PC-3 (cell line): ENCODE data around the gene THTPA. TPM values are rescaled to one million over a fixed set of nuclear protein-coding genes. Genes with fewer than 3 reads are reported as not detected.

ENCODE experiments used
- ATAC-seq: fragments of 200-7000 bp; cut with Tn5 transposase; 2 replicates; pipeline ENCODE4 v1.9.1; 2020; ENCODE audit warnings: mild to moderate bottlenecking, moderate library complexity
- BruUV-seq: library from RNA; stranded (reverse); fragments of 400-500 nt; replicated peaks from 2 replicates; lab custom pipeline; 2021; lab: Mats Ljungman, UMichigan
- CTCF ChIA-PET: fragments of 300-600 bp; sonication (Branson Sonifier 250); formaldehyde crosslinking; loops from one replicate; lab custom pipeline; 2022; ENCODE audit warnings: antibody characterized with exemption; lab: Charles Lee
- POLR2A ChIA-PET: fragments of 300-600 bp; sonication (Branson Sonifier 250); formaldehyde crosslinking; loops from one replicate; lab custom pipeline; 2022; ENCODE audit warnings: antibody characterized with exemption; ENCODE audit not compliant: unreplicated experiment; lab: Charles Lee
- DNase-seq: peaks from one replicate; pipeline ENCODE4 v3.0.0-alpha.2; 2015
- H2AFZ ChIP-seq: fragments of 300-600 bp; sonication (generic); 2 replicates; pipeline ENCODE4 v1.6.0; 2016; ENCODE audit warnings: antibody characterized with exemption, low read length
- H3F3A ChIP-seq: fragments of 300-600 bp; sonication (generic); one replicate; pipeline ENCODE4 v1.6.0; 2017; ENCODE audit warnings: antibody characterized with exemption, low read length, control low read depth, mild to moderate bottlenecking; ENCODE audit not compliant: unreplicated experiment
- H3K27ac ChIP-seq: fragments of 300-600 bp; sonication (generic); 2 replicates; pipeline ENCODE4 v1.5.1; 2016; ENCODE audit warnings: mild to moderate bottlenecking, low read length
- H3K27me3 ChIP-seq: fragments of 300-600 bp; sonication (generic); 2 replicates; pipeline ENCODE4 v1.6.1; 2016; ENCODE audit warnings: low read length, mixed read lengths
- H3K36me3 ChIP-seq: fragments of 300-600 bp; sonication (generic); 2 replicates; pipeline ENCODE4 v1.6.1; 2016; ENCODE audit warnings: low read depth, mixed run types, low read length, mixed read lengths
- H3K4me1 ChIP-seq: fragments of 300-600 bp; sonication (generic); 2 replicates; pipeline ENCODE4 v1.5.1; 2016; ENCODE audit warnings: low read length; ENCODE audit not compliant: insufficient read depth
- H3K4me2 ChIP-seq: fragments of 300-600 bp; sonication (generic); 2 replicates; pipeline ENCODE4 v1.6.0; 2016; ENCODE audit warnings: low read length
- H3K4me3 ChIP-seq: fragments of 300-600 bp; sonication (generic); 2 replicates; pipeline ENCODE4 v1.5.1; 2016; ENCODE audit warnings: mild to moderate bottlenecking, low read length, mixed read lengths
- H3K79me2 ChIP-seq: fragments of 300-600 bp; sonication (generic); 2 replicates; pipeline ENCODE4 v1.6.1; 2017; ENCODE audit warnings: low read length, mixed read lengths
- H3K9ac ChIP-seq: fragments of 300-600 bp; sonication (generic); 2 replicates; pipeline ENCODE4 v1.6.0; 2016; ENCODE audit warnings: mild to moderate bottlenecking, low read length
- H3K9me2 ChIP-seq: fragments of 300-600 bp; sonication (generic); replicated peaks from 2 replicates; pipeline ENCODE4 v1.6.1; 2016; ENCODE audit warnings: mixed run types, low read length, mixed read lengths
- H3K9me3 ChIP-seq: fragments of 300-600 bp; sonication (generic); 2 replicates; pipeline ENCODE4 v1.6.1; 2016; ENCODE audit warnings: low read length, mixed read lengths
- H4K20me1 ChIP-seq: fragments of 300-600 bp; sonication (generic); 2 replicates; pipeline ENCODE4 v1.6.1; 2016; ENCODE audit warnings: low read length, mixed read lengths
- EZH2 ChIP-seq: fragments of 300-600 bp; sonication (generic); IDR thresholded peaks from one replicate; pipeline ENCODE4 v1.6.1; 2017; ENCODE audit warnings: antibody characterized with exemption, mild to moderate bottlenecking, low read length; ENCODE audit not compliant: unreplicated experiment
- EZH2phosphoT487 ChIP-seq: fragments of 300-600 bp; sonication (generic); IDR thresholded peaks from 2 replicates; pipeline ENCODE4 v1.6.1; 2018; ENCODE audit warnings: mild to moderate bottlenecking, antibody characterized with exemption, low read length, borderline replicate concordance
- intact Hi-C: fragments of 100-400 bp; cut with micrococcal nuclease; formaldehyde crosslinking; loops from 2 replicates; pipeline ENCODE4 v1.9.0; 2023
- total RNA-seq: library from RNA; depleted of rRNA; stranded (reverse); fragments of >200 nt; gene quantifications from 2 replicates; pipeline ENCODE4 v1.2.3, GENCODE V29; 2014
- TF ChIP-seq, protein P1 (sequence below): fragments of 300-600 bp; sonication (generic); conservative IDR thresholded peaks from 2 replicates; pipeline ENCODE4 v1.5.1; 2017; ENCODE audit warnings: antibody characterized with exemption, low read depth, mild to moderate bottlenecking, low read length

The THTPA gene
- total RNA-seq, 1 experiment from 2014 or later: 13.0 TPM

DNA sequence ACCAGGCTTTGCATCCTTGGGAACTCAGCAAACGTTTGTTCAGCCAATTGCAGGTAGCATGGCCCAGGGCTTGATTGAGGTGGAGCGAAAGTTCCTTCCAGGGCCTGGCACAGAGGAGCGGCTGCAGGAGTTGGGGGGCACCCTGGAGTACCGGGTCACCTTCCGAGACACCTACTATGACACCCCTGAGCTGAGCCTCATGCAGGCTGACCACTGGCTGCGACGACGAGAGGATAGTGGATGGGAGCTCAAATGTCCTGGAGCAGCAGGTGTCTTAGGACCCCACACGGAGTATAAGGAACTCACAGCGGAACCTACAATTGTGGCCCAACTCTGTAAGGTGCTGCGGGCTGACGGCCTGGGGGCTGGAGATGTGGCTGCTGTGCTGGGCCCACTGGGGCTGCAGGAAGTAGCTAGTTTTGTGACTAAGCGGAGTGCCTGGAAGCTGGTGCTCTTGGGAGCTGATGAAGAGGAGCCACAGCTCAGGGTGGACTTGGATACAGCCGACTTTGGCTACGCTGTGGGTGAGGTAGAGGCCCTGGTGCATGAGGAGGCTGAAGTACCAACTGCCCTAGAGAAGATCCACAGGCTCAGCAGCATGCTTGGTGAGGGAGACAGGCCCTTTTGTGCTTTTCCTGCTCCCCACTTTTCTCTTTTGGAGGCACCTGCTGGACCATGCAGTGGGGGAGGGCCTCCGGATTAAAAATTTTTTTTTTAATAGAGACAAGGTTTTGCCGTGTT is 799 bp downstream of the THTPA start:
- H3F3A ChIP-seq: no peaks in the 10 kb centered on the region
- peak overlapping the region; percentile 60 for H3K27ac ChIP-seq
- peak overlapping the region; percentile 85 for H3K4me3 ChIP-seq
- H3K9me3 ChIP-seq: no peaks in the 10 kb centered on the region
- H3K27me3 ChIP-seq: no peaks in the 10 kb centered on the region
- H3K9me2 ChIP-seq: no peaks in the 10 kb centered on the region
- peak; percentile 10; the same call in 1 of the 2 replicates for ATAC-seq
- peak; percentile 28 for DNase-seq
- POLR2A ChIA-PET: no interaction called here
- BruUV-seq: no TSS peak
- H4K20me1 ChIP-seq: no peaks in the 10 kb centered on the region
- peaks cover 9% of the 10 kb centered on the region; the same call in 1 of the 2 replicates for H3K36me3 ChIP-seq
- CTCF ChIA-PET: interaction anchor here (0.6 kb wide), 1 partner anchor 551 kb away, joined by 3 read pairs; no protein-coding TSS in a partner anchor
- peak overlapping the region; percentile 85 for H2AFZ ChIP-seq
- peaks cover 26% of the 10 kb centered on the region for H3K79me2 ChIP-seq
- no peak for TF ChIP-seq EZH2
- no peak for TF ChIP-seq EZH2phosphoT487
- TF ChIP-seq, protein P1, sequence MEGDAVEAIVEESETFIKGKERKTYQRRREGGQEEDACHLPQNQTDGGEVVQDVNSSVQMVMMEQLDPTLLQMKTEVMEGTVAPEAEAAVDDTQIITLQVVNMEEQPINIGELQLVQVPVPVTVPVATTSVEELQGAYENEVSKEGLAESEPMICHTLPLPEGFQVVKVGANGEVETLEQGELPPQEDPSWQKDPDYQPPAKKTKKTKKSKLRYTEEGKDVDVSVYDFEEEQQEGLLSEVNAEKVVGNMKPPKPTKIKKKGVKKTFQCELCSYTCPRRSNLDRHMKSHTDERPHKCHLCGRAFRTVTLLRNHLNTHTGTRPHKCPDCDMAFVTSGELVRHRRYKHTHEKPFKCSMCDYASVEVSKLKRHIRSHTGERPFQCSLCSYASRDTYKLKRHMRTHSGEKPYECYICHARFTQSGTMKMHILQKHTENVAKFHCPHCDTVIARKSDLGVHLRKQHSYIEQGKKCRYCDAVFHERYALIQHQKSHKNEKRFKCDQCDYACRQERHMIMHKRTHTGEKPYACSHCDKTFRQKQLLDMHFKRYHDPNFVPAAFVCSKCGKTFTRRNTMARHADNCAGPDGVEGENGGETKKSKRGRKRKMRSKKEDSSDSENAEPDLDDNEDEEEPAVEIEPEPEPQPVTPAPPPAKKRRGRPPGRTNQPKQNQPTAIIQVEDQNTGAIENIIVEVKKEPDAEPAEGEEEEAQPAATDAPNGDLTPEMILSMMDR: no peak
- H3K4me2 ChIP-seq: peak overlapping the region; percentile 92
- H3K9ac ChIP-seq: peak overlapping the region; percentile 90
- intact Hi-C loops: loop anchor here (10.0 kb wide), 1 partner anchor 482 kb away; no protein-coding TSS in a partner anchor
- H3K4me1 ChIP-seq: peaks cover 25% of the 10 kb centered on the region; the same call in 1 of the 2 replicates

DNA sequence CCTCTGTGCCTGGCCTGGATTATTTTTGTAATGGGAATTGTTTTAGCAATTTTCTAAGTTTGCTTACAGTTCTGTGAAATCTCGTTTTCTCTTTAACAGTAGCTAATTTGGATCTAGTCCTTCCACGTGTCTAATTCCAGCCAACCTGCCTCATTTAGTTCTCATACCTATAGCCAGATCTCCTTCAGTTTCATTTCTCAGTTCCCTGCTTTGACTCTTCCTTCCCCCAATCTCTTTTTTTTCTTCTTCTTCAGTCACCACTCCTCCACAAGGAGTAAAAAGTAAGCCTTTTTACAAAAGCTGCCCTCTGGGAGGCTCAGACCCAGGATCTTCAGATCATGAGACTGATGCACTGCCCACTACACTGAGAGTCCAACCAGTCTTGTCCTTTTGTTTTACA is 1.4 kb downstream of the THTPA start:
- Histone ChIP-seq H2AFZ (no peak overlapping the region), H3F3A (no peaks in the 10 kb centered on the region), H3K4me1 (peaks cover 31% of the 10 kb centered on the region), H3K27ac (no peak overlapping the region), H3K4me2 (peak overlapping the region; percentile 92), H3K79me2 (peaks cover 26% of the 10 kb centered on the region), H3K9me2 (no peaks in the 10 kb centered on the region), H3K27me3 (no peaks in the 10 kb centered on the region), H3K9ac (peak overlapping the region; percentile 90; the same call in 1 of the 2 replicates), H3K36me3 (peaks cover 9% of the 10 kb centered on the region; the same call in 1 of the 2 replicates), H3K4me3 (peak overlapping the region; percentile 85), H4K20me1 (no peaks in the 10 kb centered on the region), H3K9me3 (no peaks in the 10 kb centered on the region)
- no peak for DNase-seq
- ChIA-PET POLR2A (no interaction called here), CTCF (no interaction called here)
- no peak for ATAC-seq
- intact Hi-C loops: loop anchor here (10.0 kb wide), 1 partner anchor 483 kb away; no protein-coding TSS in a partner anchor
- BruUV-seq: no TSS peak
- no peak for TF ChIP-seq EZH2phosphoT487
- TF ChIP-seq, protein P1: no peak

DNA sequence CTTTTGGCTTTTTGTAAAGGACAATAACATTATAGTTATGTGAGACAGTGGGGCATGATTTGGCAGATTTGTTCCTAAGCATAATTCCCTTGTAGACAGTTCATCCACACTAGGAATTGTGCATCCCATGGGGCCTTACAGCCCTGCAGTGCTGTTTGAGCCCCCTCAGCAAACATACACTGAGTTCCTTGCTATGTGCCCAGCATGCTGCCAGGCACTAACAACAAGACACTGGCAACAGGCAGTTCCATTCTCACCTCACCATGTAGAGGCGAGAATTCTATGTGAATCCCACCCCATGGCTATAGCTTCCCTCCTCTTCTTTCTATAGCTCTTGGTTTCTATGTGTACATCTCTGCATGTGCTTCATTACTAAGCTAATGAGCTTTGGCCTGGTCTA is 1.9 kb downstream of the THTPA start:
- intact Hi-C loops: loop anchor here (10.0 kb wide), 1 partner anchor 483 kb away; no protein-coding TSS in a partner anchor
- no TSS peak for BruUV-seq
- H3K9me2 ChIP-seq: no peaks in the 10 kb centered on the region
- H3F3A ChIP-seq: no peaks in the 10 kb centered on the region
- H3K27me3 ChIP-seq: no peaks in the 10 kb centered on the region
- H3K36me3 ChIP-seq: peaks cover 9% of the 10 kb centered on the region; the same call in 1 of the 2 replicates
- H3K27ac ChIP-seq: no peak overlapping the region
- H3K9me3 ChIP-seq: no peaks in the 10 kb centered on the region
- H3K4me3 ChIP-seq: peak overlapping the region; percentile 85
- DNase-seq: no peak
- ChIA-PET POLR2A (no interaction called here), CTCF (no interaction called here)
- H3K4me2 ChIP-seq: peak overlapping the region; percentile 92
- no peak overlapping the region for H2AFZ ChIP-seq
- H4K20me1 ChIP-seq: no peaks in the 10 kb centered on the region
- peaks cover 26% of the 10 kb centered on the region for H3K79me2 ChIP-seq
- no peak for ATAC-seq
- no peak overlapping the region for H3K9ac ChIP-seq
- H3K4me1 ChIP-seq: peaks cover 32% of the 10 kb centered on the region
- TF ChIP-seq EZH2phosphoT487 (no peak), EZH2 (no peak)
- TF ChIP-seq, protein P1: no peak
